GM18951 (cell line): ENCODE data around the gene PCBP3.

ENCODE experiments used
- POLR2A ChIP-seq: IDR thresholded peaks from 4 replicates; pipeline ENCODE4 v1.6.1; 2011; ENCODE audit warnings: mild to moderate bottlenecking; ENCODE audit not compliant: insufficient read length, insufficient read depth; ENCODE audit errors: extremely low read depth
- in situ Hi-C: fragments of 300-500 bp; cut with MboI; formaldehyde crosslinking; loops from one replicate; pipeline ENCODE4 v1.12.0; 2022; ENCODE audit warnings: low sequenced_read_pairs, mixed read lengths, inconsistent platforms; ENCODE audit not compliant: unreplicated experiment

Gene PCBP3

GRCh38 chr21:45934554-45934953 is 291.0 kb downstream of the PCBP3 start:
- in situ Hi-C loops: no loop called here
- TF ChIP-seq POLR2A: no peak

DNA sequence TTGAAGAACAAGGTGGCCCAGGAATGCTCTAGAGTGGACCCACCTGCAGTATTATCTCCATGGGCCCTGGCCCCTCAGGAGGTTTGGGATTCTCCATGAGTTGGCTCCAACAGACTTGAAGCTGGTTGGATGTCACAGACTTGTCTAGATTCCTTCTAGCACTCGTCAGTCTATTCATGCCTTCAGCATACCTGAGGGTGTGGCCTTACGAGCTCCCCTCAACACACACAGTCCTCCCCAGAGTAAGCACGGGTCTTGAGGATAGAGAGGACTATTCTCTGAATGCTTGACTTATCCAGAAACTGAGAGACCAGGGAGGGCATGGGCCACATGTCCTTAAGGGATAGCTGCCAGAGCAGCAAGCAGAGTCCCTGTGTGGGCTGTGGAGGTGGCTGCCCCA is 292.1 kb downstream of the PCBP3 start:
- TF ChIP-seq POLR2A: no peak
- in situ Hi-C loops: no loop called here

DNA sequence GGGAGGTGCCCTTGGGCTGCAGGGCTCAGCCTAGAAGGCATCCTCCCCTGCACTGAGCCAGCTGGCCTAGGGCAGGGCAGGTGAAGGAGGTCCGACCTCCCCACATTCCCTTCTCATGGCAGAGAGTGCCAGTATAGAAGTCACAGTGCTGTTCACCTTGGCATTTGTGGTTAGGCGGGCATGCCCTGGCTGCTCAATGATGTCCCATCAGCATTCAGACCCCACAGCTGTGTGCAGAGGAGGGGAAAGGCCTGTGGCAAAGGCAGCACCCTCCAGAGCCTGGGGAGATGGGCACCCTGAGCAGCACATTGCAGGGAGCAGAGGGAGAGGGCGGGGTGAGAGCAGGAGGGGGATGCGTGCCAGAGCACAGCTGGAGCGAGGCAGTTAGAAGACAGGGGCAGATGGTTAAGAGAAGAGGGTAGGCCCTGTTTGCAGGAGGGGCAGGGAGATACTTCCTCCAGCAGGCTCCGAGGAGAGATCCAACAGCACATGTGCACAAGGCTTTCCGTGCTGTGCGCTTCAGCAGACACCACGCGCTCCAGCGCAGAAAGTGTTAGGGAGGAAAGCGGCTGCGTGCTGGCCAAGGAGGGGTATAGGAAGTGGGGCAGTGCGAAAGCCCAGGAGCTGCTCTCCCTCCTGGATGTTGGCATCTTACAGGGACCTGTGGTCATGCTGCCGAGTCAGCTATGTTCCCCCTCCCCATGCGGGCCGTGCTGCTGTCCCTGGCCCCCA is 294.4 kb downstream of the PCBP3 start:
- TF ChIP-seq POLR2A: no peak
- in situ Hi-C loops: no loop called here

GRCh38 chr21:45938453-45938755 is 294.9 kb downstream of the PCBP3 start:
- TF ChIP-seq POLR2A: no peak
- in situ Hi-C loops: no loop called here

- in situ Hi-C loops: no loop called here
- TF ChIP-seq POLR2A: no peak
These were observed 295.4 kb downstream of the PCBP3 start for GRCh38 chr21:45938811-45939520.

DNA sequence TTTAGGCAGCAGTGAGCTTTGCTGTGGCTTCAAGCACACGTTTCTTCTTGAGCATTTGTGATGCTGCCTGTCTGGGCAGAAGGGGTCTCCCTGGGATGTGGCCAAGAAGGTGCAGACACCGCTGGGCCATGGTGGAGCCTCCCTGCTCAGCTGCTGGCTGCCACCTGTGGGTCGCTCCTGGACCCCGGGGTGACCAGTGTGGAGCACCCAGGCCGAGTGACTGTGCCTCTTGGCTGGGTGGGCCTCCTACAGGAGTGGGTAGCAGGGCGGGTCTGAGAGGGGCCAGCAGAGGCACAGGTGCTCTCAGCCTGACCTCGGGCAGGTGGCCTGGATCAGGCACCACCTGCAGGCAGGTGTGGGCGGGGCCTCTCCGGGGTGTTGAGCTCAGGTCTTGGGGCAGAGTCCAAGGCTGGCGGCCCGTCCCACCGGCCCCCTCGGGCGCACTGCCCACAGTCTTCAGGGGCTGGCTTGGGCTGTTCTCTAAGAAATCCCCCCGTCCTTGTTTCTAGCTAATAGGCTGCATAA is 296.1 kb downstream of the PCBP3 start:
- in situ Hi-C loops: no loop called here
- no peak for TF ChIP-seq POLR2A

DNA sequence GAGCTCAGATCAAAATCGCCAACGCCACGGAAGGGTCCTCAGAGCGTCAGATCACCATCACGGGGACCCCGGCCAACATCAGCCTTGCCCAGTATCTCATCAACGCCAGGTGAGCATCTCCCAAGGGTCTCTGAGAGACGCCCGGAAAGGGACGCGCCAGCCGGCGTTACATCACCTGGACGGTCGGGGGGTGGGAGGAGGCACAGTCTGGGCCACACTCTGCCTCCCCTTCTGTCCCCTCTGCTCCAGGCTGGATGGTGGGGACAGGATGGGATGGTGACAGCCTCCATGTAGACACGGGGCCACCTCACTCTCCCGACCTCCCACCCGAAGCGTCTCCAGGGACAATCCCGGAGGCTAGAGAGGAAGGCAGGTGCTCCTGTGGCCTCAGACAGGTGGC is 296.6 kb downstream of the PCBP3 start:
- TF ChIP-seq POLR2A: no peak
- in situ Hi-C loops: no loop called here

DNA sequence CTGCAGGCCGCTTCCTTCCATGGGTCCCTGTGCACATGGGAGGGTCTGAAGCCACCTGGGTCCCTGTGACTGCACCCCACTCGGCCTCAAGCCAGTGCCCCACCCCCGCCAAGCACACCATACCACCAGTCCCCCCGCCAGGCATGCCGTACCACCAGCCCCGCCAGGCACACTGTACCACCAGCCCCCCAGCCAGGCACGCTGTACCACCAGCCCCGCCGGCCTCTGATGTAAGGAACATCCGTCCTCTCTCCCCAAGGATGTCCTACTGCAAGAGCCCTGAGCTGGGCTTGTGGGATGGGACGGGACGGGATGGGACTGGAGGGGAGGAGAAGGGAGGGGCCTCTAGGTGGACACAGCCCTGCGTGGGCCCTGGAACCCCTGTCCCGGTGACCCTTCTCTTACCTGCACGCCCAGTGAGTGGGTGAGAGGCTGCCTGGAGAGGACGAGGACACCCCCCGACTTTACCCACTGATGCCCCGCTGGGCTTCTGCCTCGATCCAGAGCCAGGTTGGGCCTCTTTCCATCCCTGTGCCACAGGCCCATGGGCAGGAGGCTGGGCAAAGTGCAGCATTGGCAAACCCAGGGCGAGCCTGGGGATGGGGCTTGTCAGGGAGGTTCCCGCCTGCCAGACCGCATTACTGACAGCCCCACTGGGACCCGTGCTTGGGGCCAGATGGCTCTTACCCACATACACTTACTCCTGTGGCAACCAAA is 297.3 kb downstream of the PCBP3 start:
- in situ Hi-C loops: no loop called here
- TF ChIP-seq POLR2A: no peak

- no peak for TF ChIP-seq POLR2A
- in situ Hi-C loops: no loop called here
These were observed 297.8 kb downstream of the PCBP3 start for GRCh38 chr21:45941338-45941710.

- no peak for TF ChIP-seq POLR2A
- in situ Hi-C loops: no loop called here
These were observed 298.4 kb downstream of the PCBP3 start for GRCh38 chr21:45941717-45942546.

DNA sequence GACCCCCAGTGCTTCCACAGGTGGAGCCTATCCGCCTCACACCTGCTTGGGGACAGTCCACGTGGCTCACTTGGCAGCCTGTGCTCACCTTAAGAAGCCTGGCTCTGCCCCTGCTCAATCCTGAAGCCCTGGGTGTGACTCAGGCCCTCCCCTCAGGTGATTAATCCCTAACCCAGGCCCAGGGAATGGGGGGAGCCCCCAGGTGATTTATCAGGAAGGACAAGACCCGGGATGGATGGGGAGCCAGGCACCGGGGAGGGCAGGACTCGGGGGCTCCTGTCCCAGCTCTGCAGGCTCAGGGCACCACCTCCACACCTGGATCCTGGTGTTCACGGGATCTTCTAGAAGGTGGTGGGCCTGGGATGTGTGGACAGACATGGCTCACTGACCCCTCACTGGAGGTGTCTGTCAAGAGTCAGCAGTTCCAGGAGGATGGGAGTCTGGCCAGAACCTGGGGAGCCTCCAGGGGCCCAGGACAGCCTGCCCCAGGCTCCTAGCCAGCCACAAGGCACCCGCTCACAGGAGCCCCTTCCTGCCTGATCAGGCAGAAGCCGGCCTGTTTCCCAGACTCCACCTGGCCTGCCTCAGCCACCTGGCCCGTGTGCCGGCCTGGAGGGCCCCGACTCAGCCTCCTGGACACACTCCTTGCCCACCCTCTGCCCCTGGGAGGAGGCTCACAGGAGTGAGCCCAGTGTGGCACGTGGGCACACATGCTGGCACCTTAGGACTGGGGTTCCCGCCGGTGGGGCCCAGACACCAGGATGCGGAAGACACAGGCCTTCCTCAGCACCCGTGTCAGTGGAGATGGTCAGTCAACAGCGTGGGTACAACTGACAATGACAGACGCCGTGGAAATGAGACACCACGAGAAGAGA is 299.5 kb downstream of the PCBP3 start:
- in situ Hi-C loops: no loop called here
- TF ChIP-seq POLR2A: no peak
